ENCODE data around the gene PCP4L1. TPM values are rescaled to one million over a fixed set of nuclear protein-coding genes. Genes with fewer than 3 reads are reported as not detected.
A peak's percentile ranks its signal among the peaks of the same experiment; 100 is the strongest.

Gene PCP4L1
- total RNA-seq, 2 experiments from 2014 or later: 0.18 TPM; not detected in 1

DNA sequence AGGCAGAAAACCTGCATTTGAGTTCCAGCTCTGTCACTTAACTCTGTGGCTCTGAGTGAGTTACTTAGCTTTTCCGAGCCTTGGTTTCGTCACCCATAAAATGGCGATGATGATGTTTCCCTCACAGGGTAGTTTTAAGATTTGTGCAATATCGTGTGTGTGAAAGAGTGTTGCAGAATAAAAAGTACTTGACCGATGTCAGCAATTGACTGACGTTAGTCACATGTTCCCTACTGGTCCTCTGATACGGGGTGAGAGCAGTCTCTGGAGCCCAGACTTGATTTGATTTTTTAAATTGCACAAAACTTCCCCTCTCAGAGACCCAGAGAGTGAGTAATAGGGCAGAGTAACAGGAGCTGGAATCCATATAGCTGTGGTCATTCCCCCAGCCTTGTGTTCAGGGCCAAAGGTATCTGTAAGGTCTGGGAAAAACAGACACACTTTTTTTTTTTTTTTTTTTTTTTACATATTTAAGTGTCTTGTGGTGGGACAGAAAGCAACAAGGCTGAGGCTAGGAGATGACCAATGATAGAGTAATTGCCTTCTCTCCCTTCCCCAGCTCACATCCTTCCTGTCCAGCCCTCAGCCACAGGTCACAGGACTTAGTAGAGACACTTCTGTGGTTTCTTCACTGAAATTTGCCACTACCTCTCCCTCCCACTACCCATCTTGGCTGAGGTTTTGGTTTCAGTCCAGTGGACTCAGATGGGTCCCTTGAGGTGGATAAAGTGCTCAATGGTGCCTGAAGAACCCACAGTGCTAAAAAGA lies 41.4 kb upstream of the PCP4L1 start:
- H3K27ac Mint-ChIP-seq: peak overlapping the region; percentile 76
- DNase-seq: no peak
- no peak overlapping the region for H3K4me3 Mint-ChIP-seq
- TF ChIP-seq, protein P1, sequence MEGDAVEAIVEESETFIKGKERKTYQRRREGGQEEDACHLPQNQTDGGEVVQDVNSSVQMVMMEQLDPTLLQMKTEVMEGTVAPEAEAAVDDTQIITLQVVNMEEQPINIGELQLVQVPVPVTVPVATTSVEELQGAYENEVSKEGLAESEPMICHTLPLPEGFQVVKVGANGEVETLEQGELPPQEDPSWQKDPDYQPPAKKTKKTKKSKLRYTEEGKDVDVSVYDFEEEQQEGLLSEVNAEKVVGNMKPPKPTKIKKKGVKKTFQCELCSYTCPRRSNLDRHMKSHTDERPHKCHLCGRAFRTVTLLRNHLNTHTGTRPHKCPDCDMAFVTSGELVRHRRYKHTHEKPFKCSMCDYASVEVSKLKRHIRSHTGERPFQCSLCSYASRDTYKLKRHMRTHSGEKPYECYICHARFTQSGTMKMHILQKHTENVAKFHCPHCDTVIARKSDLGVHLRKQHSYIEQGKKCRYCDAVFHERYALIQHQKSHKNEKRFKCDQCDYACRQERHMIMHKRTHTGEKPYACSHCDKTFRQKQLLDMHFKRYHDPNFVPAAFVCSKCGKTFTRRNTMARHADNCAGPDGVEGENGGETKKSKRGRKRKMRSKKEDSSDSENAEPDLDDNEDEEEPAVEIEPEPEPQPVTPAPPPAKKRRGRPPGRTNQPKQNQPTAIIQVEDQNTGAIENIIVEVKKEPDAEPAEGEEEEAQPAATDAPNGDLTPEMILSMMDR (IDR thresholded peaks at IDR 0.05): no peak
- H3K9me3 Mint-ChIP-seq: no peaks in the 10 kb centered on the region
- H3K36me3 Mint-ChIP-seq (ENCODE audit: low read depth): peaks cover 25% of the 10 kb centered on the region
- POLR2A ChIA-PET: interaction anchor here (0.6 to 2.2 kb wide), 6 partner anchors 8 to 41 kb away, joined by 3 to 18 read pairs (median 4); partner anchors contain the start of genes NDUFS2 and TOMM40L
- CTCF ChIA-PET: interaction anchor here (1.3 to 15.8 kb wide), 6 partner anchors 9 to 165 kb away, joined by 3 to 306 read pairs (median 27); partner anchors contain the start of genes ADAMTS4, NDUFS2 and TOMM40L
- H3K4me1 Mint-ChIP-seq (ENCODE audit: low read depth): peaks cover 54% of the 10 kb centered on the region
- H3K27me3 Mint-ChIP-seq: no peaks in the 10 kb centered on the region
- peak; percentile 70 for ATAC-seq
- intact Hi-C loops (cut with micrococcal nuclease): no loop called here

GRCh38 chr1:161217831-161218230 lies 40.7 kb upstream of the PCP4L1 start:
- DNase-seq (no peak), ATAC-seq (no peak)
- ChIA-PET CTCF (interaction anchor here (1.3 to 15.8 kb wide), 5 partner anchors 8 to 164 kb away, joined by 3 to 306 read pairs (median 28); partner anchors contain the start of genes ADAMTS4, NDUFS2 and TOMM40L), POLR2A (interaction anchor here (1.0 to 9.4 kb wide), 3 partner anchors 16 to 41 kb away, joined by 3 to 82 read pairs (median 3); partner anchors contain the start of genes ADAMTS4 and NDUFS2)
- no peak overlapping the region for H3K4me3 Mint-ChIP-seq
- H3K9me3 Mint-ChIP-seq: no peaks in the 10 kb centered on the region
- H3K27me3 Mint-ChIP-seq: no peaks in the 10 kb centered on the region
- H3K4me1 Mint-ChIP-seq (ENCODE audit: low read depth): peaks cover 54% of the 10 kb centered on the region
- H3K36me3 Mint-ChIP-seq (ENCODE audit: low read depth): peaks cover 21% of the 10 kb centered on the region
- peak overlapping the region; percentile 76 for H3K27ac Mint-ChIP-seq
- intact Hi-C loops (cut with micrococcal nuclease): no loop called here
- TF ChIP-seq, protein P1 (IDR thresholded peaks at IDR 0.05): no peak

GRCh38 chr1:161218301-161219077 lies 40.1 kb upstream of the PCP4L1 start:
- ChIA-PET CTCF (interaction anchor here (0.9 to 15.8 kb wide), 7 partner anchors 9 to 164 kb away, joined by 3 to 306 read pairs (median 6); partner anchors contain the start of genes ADAMTS4 and NDUFS2), POLR2A (interaction anchor here (0.6 to 9.4 kb wide), 4 partner anchors 12 to 32 kb away, joined by 3 to 82 read pairs (median 4); partner anchors contain the start of genes ADAMTS4 and NDUFS2)
- Mint-ChIP-seq H3K9me3 (no peaks in the 10 kb centered on the region), H3K27me3 (no peaks in the 10 kb centered on the region), H3K4me1 (ENCODE audit: low read depth) (peaks cover 54% of the 10 kb centered on the region), H3K4me3 (no peak overlapping the region), H3K36me3 (ENCODE audit: low read depth) (peaks cover 15% of the 10 kb centered on the region), H3K27ac (peak overlapping the region; percentile 76)
- ATAC-seq (no peak), DNase-seq (no peak)
- TF ChIP-seq, protein P1 (IDR thresholded peaks at IDR 0.05): no peak
- intact Hi-C loops (cut with micrococcal nuclease): no loop called here

DNA sequence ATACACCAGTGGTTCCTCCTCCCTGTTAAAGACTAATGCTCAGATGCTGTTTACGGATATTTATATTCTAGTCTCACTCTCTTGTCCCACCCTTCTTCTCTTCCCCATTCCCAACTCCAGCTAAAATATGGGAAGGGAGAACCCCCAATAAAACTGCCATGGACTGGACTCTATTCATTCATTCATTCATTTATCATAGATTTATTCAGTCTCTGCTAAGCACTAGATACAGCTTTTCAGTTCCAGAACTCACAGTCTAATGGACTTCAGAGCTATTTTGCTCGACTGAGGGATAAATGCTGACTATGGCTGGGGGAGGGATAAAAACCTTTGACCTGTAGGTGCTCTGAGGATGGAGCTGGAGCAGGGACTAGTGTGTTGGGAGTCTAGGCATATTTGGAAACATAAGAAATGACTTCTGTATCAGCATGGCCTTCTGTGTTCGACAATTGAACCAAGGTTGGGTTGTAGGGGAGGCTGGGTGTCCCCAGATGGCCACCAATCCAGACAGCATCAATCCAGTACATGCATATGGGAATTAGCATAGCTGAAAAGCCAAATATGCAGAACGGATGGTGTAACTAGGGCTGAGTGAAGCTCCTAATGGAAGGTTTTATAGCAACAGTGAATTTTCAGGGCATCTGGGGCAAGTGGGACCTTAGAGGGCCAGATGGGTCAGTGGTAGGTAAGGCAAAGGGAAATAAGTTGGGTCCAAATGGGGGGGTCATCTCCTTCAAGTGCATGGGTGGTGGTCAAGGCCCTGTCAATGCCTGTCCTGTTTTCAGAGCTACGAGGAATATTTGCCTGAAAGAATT lies 39.3 kb upstream of the PCP4L1 start:
- H3K27ac Mint-ChIP-seq: peak overlapping the region; percentile 76
- no peak for DNase-seq
- CTCF ChIA-PET: interaction anchor here (0.9 to 15.8 kb wide), 7 partner anchors 8 to 163 kb away, joined by 3 to 306 read pairs (median 6); partner anchors contain the start of genes ADAMTS4 and NDUFS2
- H3K27me3 Mint-ChIP-seq: no peaks in the 10 kb centered on the region
- H3K4me3 Mint-ChIP-seq: no peak overlapping the region
- peaks cover 54% of the 10 kb centered on the region for H3K4me1 Mint-ChIP-seq (ENCODE audit: low read depth)
- no peak for ATAC-seq
- POLR2A ChIA-PET: interaction anchor here (0.6 to 9.4 kb wide), 5 partner anchors 8 to 33 kb away, joined by 3 to 82 read pairs (median 4); partner anchors contain the start of genes ADAMTS4 and NDUFS2
- H3K9me3 Mint-ChIP-seq: no peaks in the 10 kb centered on the region
- peaks cover 8% of the 10 kb centered on the region for H3K36me3 Mint-ChIP-seq (ENCODE audit: low read depth)
- intact Hi-C loops (cut with micrococcal nuclease): no loop called here
- TF ChIP-seq, protein P1 (IDR thresholded peaks at IDR 0.05): no peak

Data from activated CD8-positive, alpha-beta T cell treated with anti-CD3 and anti-CD28 coated beads for 36 hours (primary cell).